H1 (cell line): Measurements from ENCODE around the gene PRKAR1B. TPM values are rescaled to one million over a fixed set of nuclear protein-coding genes. Genes with fewer than 3 reads are reported as not detected.

Source experiments
- CTCF ChIA-PET: fragments of 300-600 bp; sonication (Branson Sonifier 250); formaldehyde crosslinking; loops from one replicate; lab custom pipeline; 2021; ENCODE audit not compliant: partially characterized antibody; lab: Charles Lee
- POLR2A ChIA-PET: fragments of 300-600 bp; sonication (Branson Sonifier 250); formaldehyde crosslinking; loops from one replicate; lab custom pipeline; 2021; ENCODE audit warnings: inconsistent platforms; ENCODE audit not compliant: partially characterized antibody; lab: Charles Lee
- DNase-seq, 2 experiments: peaks; one replicate each; pipeline versions ENCODE4 v3.0.0 to v3.0.0-alpha.2; 2010 to 2022; ENCODE audit warnings: low spot score in 2 of 2, low read depth in 1 of 2, mixed read lengths in 1 of 2
- FAIRE-seq: peaks from 2 replicates; lab custom pipeline; 2011; peaks lifted over from hg19 to GRCh38; lab: Jason Lieb, UNC
- H2AFZ ChIP-seq: 2 replicates; pipeline ENCODE4 v1.8.1; 2012; ENCODE audit warnings: low read length, inconsistent platforms
- H2AK5ac ChIP-seq: 2 replicates; pipeline ENCODE4 v1.6.1; 2013; ENCODE audit warnings: low read depth, low read length
- H2BK120ac ChIP-seq: replicated peaks from 2 replicates; pipeline ENCODE3; 2013; ENCODE audit warnings: low read depth, low read length, inconsistent platforms
- H2BK12ac ChIP-seq: 2 replicates; pipeline ENCODE4 v1.6.1; 2013; ENCODE audit warnings: low read depth, low read length
- H2BK15ac ChIP-seq: 2 replicates; pipeline ENCODE4 v1.6.1; 2013; ENCODE audit warnings: low read length
- H2BK20ac ChIP-seq: 2 replicates; pipeline ENCODE4 v1.6.1; 2013; ENCODE audit warnings: low read length
- H2BK5ac ChIP-seq: 2 replicates; pipeline ENCODE4 v1.6.1; 2013; ENCODE audit warnings: low read depth, low read length
- H3K14ac ChIP-seq: 2 replicates; pipeline ENCODE4 v1.6.1; 2013; ENCODE audit warnings: inconsistent platforms; ENCODE audit not compliant: insufficient read length
- H3K18ac ChIP-seq: 2 replicates; pipeline ENCODE4 v1.6.1; 2013; ENCODE audit warnings: low read length; ENCODE audit errors: extremely low read depth
- H3K23ac ChIP-seq: 2 replicates; pipeline ENCODE4 v1.6.1; 2013; ENCODE audit warnings: inconsistent platforms; ENCODE audit not compliant: insufficient read length
- H3K23me2 ChIP-seq: 2 replicates; pipeline ENCODE4 v1.6.1; 2013; ENCODE audit warnings: low read depth, low read length
- H3K27ac ChIP-seq: 2 replicates; pipeline ENCODE4 v1.6.1; 2011; ENCODE audit warnings: low read depth, low read length, inconsistent platforms
- H3K27me3 ChIP-seq, 4 experiments: replicated peaks in 1 of 4; 1 replicate in 1 of 4; 2 replicates in 3 of 4; pipeline versions ENCODE4 v1.6.1 to v1.8.1; 2011 to 2013; ENCODE audit warnings: low read length in 3 of 4, mild to moderate bottlenecking in 3 of 4, inconsistent platforms in 2 of 4, mixed read lengths in 2 of 4, moderate library complexity in 1 of 4; ENCODE audit not compliant: control insufficient read depth in 3 of 4, insufficient read depth in 3 of 4; ENCODE audit errors: extremely low read depth in 1 of 4
- H3K36me3 ChIP-seq, 4 experiments: 2 replicates each; pipeline versions ENCODE4 v1.6.1 to v1.8.1; 2011 to 2013; ENCODE audit warnings: mild to moderate bottlenecking in 4 of 4, low read length in 3 of 4, moderate library complexity in 2 of 4, control low read depth in 1 of 4, inconsistent platforms in 1 of 4; ENCODE audit not compliant: insufficient read depth in 4 of 4, control insufficient read depth in 2 of 4
- H3K4ac ChIP-seq: replicated peaks from 2 replicates; pipeline ENCODE3; 2013; ENCODE audit warnings: low read length, low read depth, mixed read lengths, inconsistent platforms; ENCODE audit not compliant: insufficient read length
- H3K4me1 ChIP-seq, 4 experiments: replicated peaks in 1 of 4; 1 replicate in 1 of 4; 2 replicates in 3 of 4; pipeline versions ENCODE4 v1.6.1 to v1.8.1; 2011 to 2013; ENCODE audit warnings: low read length in 3 of 4, inconsistent platforms in 2 of 4, mixed read lengths in 1 of 4; ENCODE audit not compliant: insufficient read depth in 4 of 4, control insufficient read depth in 3 of 4
- H3K4me2 ChIP-seq, 2 experiments: 2 replicates each; pipeline versions ENCODE4 v1.6.1 to v1.8.1; 2011 to 2013; ENCODE audit warnings: low read depth in 2 of 2, low read length in 2 of 2, control low read depth in 1 of 2, inconsistent platforms in 1 of 2, mild to moderate bottlenecking in 1 of 2; ENCODE audit not compliant: insufficient read depth in 1 of 2
- H3K4me3 ChIP-seq, 4 experiments: fragments of 200-600, 300-600 bp in 1 of 4; sonication (generic), shearing (Covaris generic), sonication (Bioruptor Twin) in 1 of 4; 2 replicates each; pipeline versions ENCODE4 v1.5.1 to v1.8.1; 2011 to 2016; ENCODE audit warnings: low read length in 4 of 4, low read depth in 3 of 4, control low read depth in 2 of 4, inconsistent platforms in 2 of 4, mild to moderate bottlenecking in 2 of 4, mixed read lengths in 1 of 4, moderate library complexity in 1 of 4; ENCODE audit not compliant: insufficient read depth in 2 of 4; ENCODE audit errors: extremely low read depth in 1 of 4
- H3K56ac ChIP-seq: replicated peaks from 2 replicates; pipeline ENCODE3; 2013; ENCODE audit warnings: low read depth, mild to moderate bottlenecking, mixed read lengths, low read length, inconsistent platforms; ENCODE audit not compliant: insufficient read length
- H3K79me1 ChIP-seq: 2 replicates; pipeline ENCODE4 v1.6.1; 2013; ENCODE audit warnings: low read depth, low read length, control low read depth
- H3K79me2 ChIP-seq, 2 experiments: 2 replicates each; pipeline versions ENCODE4 v1.6.1 to v1.8.1; 2012 to 2013; ENCODE audit warnings: low read length in 2 of 2, mild to moderate bottlenecking in 2 of 2, inconsistent platforms in 1 of 2; ENCODE audit not compliant: insufficient read depth in 2 of 2, control insufficient read depth in 1 of 2
- H3K9ac ChIP-seq, 4 experiments: replicated peaks in 1 of 4; 1 replicate in 1 of 4; 2 replicates in 3 of 4; pipeline versions ENCODE4 v1.6.1 to v1.8.1; 2011 to 2013; ENCODE audit warnings: low read depth in 3 of 4, low read length in 3 of 4, control low read depth in 2 of 4, mild to moderate bottlenecking in 2 of 4, moderate library complexity in 2 of 4, inconsistent platforms in 1 of 4; ENCODE audit errors: extremely low read depth in 1 of 4
- H3K9me3 ChIP-seq, 2 experiments: 2 replicates each; pipeline versions ENCODE4 v1.6.1 to v1.8.1; 2012 to 2013; ENCODE audit warnings: mild to moderate bottlenecking in 2 of 2, moderate library complexity in 2 of 2, control low read depth in 1 of 2, inconsistent platforms in 1 of 2, low read depth in 1 of 2, low read length in 1 of 2, mixed read lengths in 1 of 2; ENCODE audit not compliant: insufficient read depth in 2 of 2
- H4K20me1 ChIP-seq, 2 experiments: replicated peaks in 1 of 2; 2 replicates each; pipeline versions ENCODE3 to v1.8.1; 2011 to 2013; ENCODE audit warnings: inconsistent platforms in 2 of 2, low read length in 2 of 2, mild to moderate bottlenecking in 1 of 2; ENCODE audit not compliant: insufficient read depth in 2 of 2, control insufficient read depth in 1 of 2
- H4K5ac ChIP-seq: 2 replicates; pipeline ENCODE4 v1.6.1; 2013; ENCODE audit warnings: low read length, low read depth, mixed read lengths, inconsistent platforms; ENCODE audit not compliant: insufficient read length
- H4K8ac ChIP-seq: 2 replicates; pipeline ENCODE4 v1.8.0; 2013; ENCODE audit warnings: mild to moderate bottlenecking, moderate library complexity, low read length, inconsistent platforms; ENCODE audit not compliant: insufficient read depth; ENCODE audit errors: extremely low read depth
- H4K91ac ChIP-seq: replicated peaks from 2 replicates; pipeline ENCODE3; 2013; ENCODE audit warnings: low read length, mixed read lengths, inconsistent platforms; ENCODE audit not compliant: insufficient read length
- ASH2L ChIP-seq: fragments of 200-600, 300-600 bp; sonication (generic); IDR thresholded peaks from one replicate; pipeline ENCODE4 v1.7.1; 2017; ENCODE audit warnings: low read length
- CBX8 ChIP-seq: fragments of 300-800, 300-1000 bp; sonication (generic); IDR thresholded peaks from 2 replicates; pipeline ENCODE4 v1.7.1; 2016; ENCODE audit warnings: low read depth, low read length, borderline replicate concordance
- HDAC6 ChIP-seq: IDR thresholded peaks from one replicate; pipeline ENCODE4 v1.7.1; 2012; ENCODE audit warnings: low read depth, mild to moderate bottlenecking, inconsistent platforms, low read length, moderate library complexity
- KDM4A ChIP-seq: IDR thresholded peaks from one replicate; pipeline ENCODE4 v1.7.1; 2012; ENCODE audit warnings: low read depth, mild to moderate bottlenecking, moderate library complexity, low read length, inconsistent platforms; ENCODE audit not compliant: severe bottlenecking
- NRF1 ChIP-seq: IDR thresholded peaks from 2 replicates; pipeline ENCODE4 v1.6.1; 2011; ENCODE audit warnings: mild to moderate bottlenecking, low read depth, low read length, improper control_type of control experiment
- POLR2A ChIP-seq, 2 experiments: IDR thresholded peaks; 1 replicate in 1 of 2; 2 replicates in 1 of 2; pipeline ENCODE4 v1.6.1; 2011; ENCODE audit warnings: low read depth in 2 of 2, low read length in 2 of 2, mild to moderate bottlenecking in 2 of 2; ENCODE audit errors: control extremely low read depth in 1 of 2
- RFX5 ChIP-seq: IDR thresholded peaks from 2 replicates; pipeline ENCODE4 v1.6.1; 2011; ENCODE audit warnings: low read depth, low read length, improper control_type of control experiment, borderline replicate concordance
- SIRT6 ChIP-seq: IDR thresholded peaks from one replicate; pipeline ENCODE4 v1.7.1; 2012; ENCODE audit warnings: low read length, inconsistent platforms
- SIX5 ChIP-seq: IDR thresholded peaks from 2 replicates; pipeline ENCODE4 v1.6.1; 2011; ENCODE audit warnings: mild to moderate bottlenecking, low read depth, low read length
- SP4 ChIP-seq: IDR thresholded peaks from 2 replicates; pipeline ENCODE4 v1.6.1; 2012; ENCODE audit warnings: low read length, inconsistent platforms
- WGBS, 2 experiments: shearing (Covaris generic) in 1 of 2; methylation state at CpG; one replicate each; pipeline versions ENCODE4 v1.1.6 to v1.1.7; 2013 to 2015; ENCODE audit warnings: low lambda C conversion rate in 2 of 2, mixed read lengths in 2 of 2, inconsistent platforms in 1 of 2, low coverage in 1 of 2, missing lambda C conversion rate in 1 of 2; ENCODE audit not compliant: insufficient replicate concordance in 2 of 2, insufficient coverage in 1 of 2, insufficient read length in 1 of 2; ENCODE audit errors: extremely low coverage in 1 of 2, missing lambda C conversion rate in 1 of 2; 5-methylcytosine and 5-hydroxymethylcytosine counted together
- polyA plus RNA-seq, 7 experiments: library from polyadenylated mRNA; depleted of rRNA in 3 of 7; stranded (reverse) in 5 of 7; unstranded in 2 of 7; fragments of >200 nt in 5 of 7; fragments of 200-250 nt in 2 of 7; gene quantifications; 1 replicate in 5 of 7; 2 replicates in 1 of 7; 4 replicates in 1 of 7; pipeline versions ENCODE4 v1.2.1 to v1.2.3, GENCODE V29; 2011 to 2013; ENCODE audit warnings: missing spikeins in 2 of 7, mixed read lengths in 2 of 7
- total RNA-seq: library from RNA; stranded (reverse); fragmentation: NEBNext Ultra II Directional; extraction: Animal tissue kit (Norgen Biotek cat#: 25700); gene quantifications from 2 replicates; pipeline ENCODE4 v1.2.1, GENCODE V29; 2021
- TF ChIP-seq, protein P1 (sequence below): IDR thresholded peaks from 2 replicates; pipeline ENCODE4 v1.6.1; 2011; ENCODE audit warnings: low read depth, mild to moderate bottlenecking, low read length; ENCODE audit not compliant: insufficient read depth
- TF ChIP-seq, protein P2 (sequence below): IDR thresholded peaks from 2 replicates; pipeline ENCODE4 v1.6.1; 2012; ENCODE audit warnings: inconsistent platforms

Gene PRKAR1B
- total and polyA plus RNA-seq, 2 of the 8 experiments (the other 6 are each of a cell fraction or from before 2014, with no cell fraction given): 12.3 to 55.7 TPM

DNA sequence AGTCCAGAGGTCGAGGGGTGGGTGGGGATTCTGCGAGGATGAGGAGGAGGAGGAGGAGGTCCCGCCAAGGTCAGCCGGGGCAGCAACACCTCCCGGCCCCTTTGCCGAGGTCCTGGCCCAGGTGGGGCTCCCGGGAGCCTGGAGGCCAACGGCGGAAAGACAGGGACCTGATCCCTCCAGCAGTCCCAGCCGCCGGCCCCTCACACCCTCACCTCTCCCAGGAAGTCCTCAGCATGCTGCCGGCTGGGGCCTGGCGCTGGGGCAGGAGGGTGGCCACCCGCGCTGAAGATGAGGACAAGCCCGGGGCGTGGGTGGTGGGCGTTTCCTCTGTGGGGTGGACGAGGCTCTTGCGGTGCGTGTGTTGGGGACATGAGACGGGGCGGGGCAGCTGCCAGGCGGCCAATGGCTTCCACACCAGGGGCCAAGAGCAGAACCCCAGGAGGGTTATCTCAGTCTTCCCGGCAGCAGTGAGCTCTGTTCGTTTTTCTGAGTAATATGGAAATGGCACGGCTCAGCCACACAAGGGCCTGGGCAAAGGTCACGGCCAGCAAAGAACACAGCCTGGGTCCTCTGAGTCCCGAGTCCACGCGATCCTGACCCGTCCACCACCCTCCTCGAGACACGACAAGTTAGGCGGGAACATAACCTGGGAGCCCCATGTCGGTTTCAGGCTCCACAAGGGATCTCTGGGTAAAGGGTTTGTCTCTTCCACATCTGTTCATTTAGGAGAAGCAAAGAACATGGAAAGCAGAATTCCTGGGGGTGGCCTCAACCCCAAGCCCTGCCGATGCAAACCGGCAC lies 124.5 kb downstream of the PRKAR1B start:
- Histone ChIP-seq H2BK12ac (no peak overlapping the region), H2BK20ac (no peak overlapping the region), H3K36me3 (peaks cover 0 to 12% (median 2%) of the 10 kb centered on the region in 4 experiments; a peak in 2 of 8 replicates), H2BK15ac (no peak overlapping the region), H3K4ac (no peak overlapping the region), H4K8ac (peak overlapping the region; percentile 89; the same call in 1 of the 2 replicates), H3K23me2 (peaks cover 4% of the 10 kb centered on the region; the same call in 1 of the 2 replicates), H3K4me3 (no peak overlapping the region), H4K5ac (no peak overlapping the region), H2AK5ac (no peak overlapping the region), H3K27ac (no peak overlapping the region), H3K18ac (no peak overlapping the region), H3K14ac (no peak overlapping the region), H2AFZ (no peak overlapping the region), H4K91ac (no peak overlapping the region), H3K27me3 (no peaks in the 10 kb centered on the region), H2BK120ac (no peak overlapping the region), H3K79me1 (no peaks in the 10 kb centered on the region; the same call in 1 of the 2 replicates), H3K56ac (no peak overlapping the region), H3K23ac (no peak overlapping the region), H3K9ac (no peak overlapping the region), H2BK5ac (no peak overlapping the region), H3K79me2 (no peaks in the 10 kb centered on the region), H3K9me3 (no peaks in the 10 kb centered on the region), H3K4me1 (peaks cover 0 to 2% (median 0%) of the 10 kb centered on the region in 4 experiments; a peak in 2 of 7 replicates), H3K4me2 (no peak overlapping the region), H4K20me1 (peaks cover 0 to 3% of the 10 kb centered on the region in 2 experiments)
- ChIA-PET POLR2A (no interaction called here), CTCF (interaction anchor here (0.7 to 1.5 kb wide), 5 partner anchors 9 to 285 kb away, joined by 3 read pairs; no protein-coding TSS in a partner anchor)
- FAIRE-seq (no peak), DNase-seq (no peak)
- WGBS, 2 experiments: 91% methylated on average over 25 of the region's 38 CpGs; no CpG with 5 or more reads in 1 of the 2 experiments
- TF ChIP-seq SIX5 (no peak), CBX8 (no peak), NRF1 (no peak), RFX5 (no peak), SIRT6 (no peak), KDM4A (no peak), HDAC6 (no peak), POLR2A (IDR thresholded peaks at IDR 0.05; ENCODE audit: control extremely low read depth in 1 of 2, low read depth in 2 of 2, low read length in 2 of 2) (no peak), ASH2L (no peak), SP4 (no peak)
- TF ChIP-seq, protein P1, sequence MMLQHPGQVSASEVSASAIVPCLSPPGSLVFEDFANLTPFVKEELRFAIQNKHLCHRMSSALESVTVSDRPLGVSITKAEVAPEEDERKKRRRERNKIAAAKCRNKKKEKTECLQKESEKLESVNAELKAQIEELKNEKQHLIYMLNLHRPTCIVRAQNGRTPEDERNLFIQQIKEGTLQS: no peak
- TF ChIP-seq, protein P2, sequence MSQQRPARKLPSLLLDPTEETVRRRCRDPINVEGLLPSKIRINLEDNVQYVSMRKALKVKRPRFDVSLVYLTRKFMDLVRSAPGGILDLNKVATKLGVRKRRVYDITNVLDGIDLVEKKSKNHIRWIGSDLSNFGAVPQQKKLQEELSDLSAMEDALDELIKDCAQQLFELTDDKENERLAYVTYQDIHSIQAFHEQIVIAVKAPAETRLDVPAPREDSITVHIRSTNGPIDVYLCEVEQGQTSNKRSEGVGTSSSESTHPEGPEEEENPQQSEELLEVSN: no peak
